Activated naive CD8-positive, alpha-beta T cell treated with anti-CD3 and anti-CD28 coated beads, Interleukin-2, amount 10 ng/mL, durations not matched to agents 7 days and 5 days (primary cell): ENCODE measurements around the gene PDGFB. TPM values are rescaled to one million over a fixed set of nuclear protein-coding genes. Genes with fewer than 3 reads are reported as not detected.

Experiments
- total RNA-seq, 2 experiments: library from RNA; stranded (reverse); gene quantifications; one replicate each; pipeline ENCODE4 v1.2.3, GENCODE V29; 2021

PDGFB gene
- total RNA-seq, 2 experiments from 2014 or later: 7.2 to 7.9 TPM

Other genes starting within 250 kb of the PDGFB start
- 100 to 1,000 TPM; 120 to 124 TPM for gene APOBEC3C, start 230.7 kb downstream of the PDGFB start, total RNA-seq
- gene APOBEC3D, start 223.9 kb downstream of the PDGFB start, total RNA-seq: 10 to 100 TPM; 46.8 to 47.4 TPM
- 10 to 100 TPM; 41.4 to 45.1 TPM for gene APOBEC3F, start 204.1 kb downstream of the PDGFB start, total RNA-seq
- 100 to 1,000 TPM; 116 to 118 TPM for gene APOBEC3G, start 167.7 kb downstream of the PDGFB start, total RNA-seq
- gene APOBEC3H, start 147.7 kb downstream of the PDGFB start, total RNA-seq: 10 to 100 TPM; 75.5 to 84.9 TPM
- gene CBX7, start 92.3 kb downstream of the PDGFB start, total RNA-seq: 10 to 100 TPM; 64.2 to 71.3 TPM
- 1,000 to 10,000 TPM; 1,927 to 2,015 TPM for gene RPL3, start 74.6 kb upstream of the PDGFB start, total RNA-seq
- 10 to 100 TPM; 27.1 to 31.6 TPM for gene SYNGR1, start 105.0 kb upstream of the PDGFB start, total RNA-seq
- gene TAB1, start 154.8 kb upstream of the PDGFB start, total RNA-seq: 10 to 100 TPM; 37.4 to 39.9 TPM
- 1 to 10 TPM; 7.0 to 7.2 TPM for gene MGAT3, start 212.0 kb upstream of the PDGFB start, total RNA-seq